ENCODE results near the gene LSM11. TPM values are rescaled to one million over a fixed set of nuclear protein-coding genes. Genes with fewer than 3 reads are reported as not detected.

The LSM11 gene
- polyA plus RNA-seq, 1 donor from 2014 or later: 30.6 TPM

GRCh38 chr5:157800137-157800536 lies 56.6 kb downstream of the LSM11 start:
- no peak overlapping the region for H3K27ac ChIP-seq (ENCODE audit: low read length)
- H3K9me3 ChIP-seq (ENCODE audit: low read length): no peaks in the 10 kb centered on the region
- no peak for TF ChIP-seq CTCF (IDR thresholded peaks at IDR 0.05; ENCODE audit: poor library complexity, severe bottlenecking)
- TF ChIP-seq REST (IDR thresholded peaks at IDR 0.05; ENCODE audit: borderline replicate concordance): no peak
- TF ChIP-seq EP300 (conservative IDR thresholded peaks at IDR 0.05; ENCODE audit: poor library complexity, severe bottlenecking): no peak
- TF ChIP-seq MXI1 (conservative IDR thresholded peaks at IDR 0.05; ENCODE audit: poor library complexity, severe bottlenecking): no peak
- TF ChIP-seq SMC3 (conservative IDR thresholded peaks at IDR 0.05; ENCODE audit: poor library complexity): no peak
- no peak for TF ChIP-seq EZH2 (IDR thresholded peaks at IDR 0.05; ENCODE audit: borderline replicate concordance, insufficient read depth, low read length, poor library complexity, severe bottlenecking)
- H3K9me2 ChIP-seq (ENCODE audit: insufficient read depth, low read length): no peaks in the 10 kb centered on the region
- no peak overlapping the region for H3K4me2 ChIP-seq (ENCODE audit: low read length)
- no peak overlapping the region for H2AFZ ChIP-seq (ENCODE audit: low read depth, low read length)
- no peak overlapping the region for H3K4me3 ChIP-seq (ENCODE audit: low read length)
- H3F3A ChIP-seq (ENCODE audit: insufficient read depth, low read length, poor library complexity, severe bottlenecking): no peaks in the 10 kb centered on the region
- H3K36me3 ChIP-seq (ENCODE audit: insufficient read depth, low read length): no peaks in the 10 kb centered on the region
- no peaks in the 10 kb centered on the region for H4K20me1 ChIP-seq (ENCODE audit: insufficient read depth)
- H3K79me2 ChIP-seq (replicated peaks; ENCODE audit: insufficient read depth, low read length): no peaks in the 10 kb centered on the region
- no peak overlapping the region for H3K9ac ChIP-seq (ENCODE audit: low read length)
- H3K27me3 ChIP-seq (ENCODE audit: insufficient read depth, low read depth, low read length): no peaks in the 10 kb centered on the region

GRCh38 chr5:157802736-157803135 lies 59.2 kb downstream of the LSM11 start:
- no peak for TF ChIP-seq POLR2AphosphoS5 (IDR thresholded peaks at IDR 0.05)

GRCh38 chr5:157808043-157808442 lies 64.5 kb downstream of the LSM11 start:
- H3K27ac ChIP-seq (ENCODE audit: low read length): no peak overlapping the region
- H3K9me2 ChIP-seq (ENCODE audit: insufficient read depth, low read length): no peaks in the 10 kb centered on the region
- H3K4me2 ChIP-seq (ENCODE audit: low read length): no peak overlapping the region
- no peaks in the 10 kb centered on the region for H3K36me3 ChIP-seq (ENCODE audit: insufficient read depth, low read length)
- no peak overlapping the region for H2AFZ ChIP-seq (ENCODE audit: low read depth, low read length)
- TF ChIP-seq TAF1 (IDR thresholded peaks at IDR 0.05; ENCODE audit: low read depth) (no peak), POLR2AphosphoS5 (IDR thresholded peaks at IDR 0.05) (no peak), SMC3 (conservative IDR thresholded peaks at IDR 0.05; ENCODE audit: poor library complexity) (no peak), EP300 (conservative IDR thresholded peaks at IDR 0.05; ENCODE audit: poor library complexity, severe bottlenecking) (no peak), REST (IDR thresholded peaks at IDR 0.05; ENCODE audit: borderline replicate concordance) (no peak), MXI1 (conservative IDR thresholded peaks at IDR 0.05; ENCODE audit: poor library complexity, severe bottlenecking) (no peak), RAD21 (conservative IDR thresholded peaks at IDR 0.05) (no peak), EZH2 (IDR thresholded peaks at IDR 0.05; ENCODE audit: borderline replicate concordance, insufficient read depth, low read length, poor library complexity, severe bottlenecking) (no peak), CTCF (IDR thresholded peaks at IDR 0.05; ENCODE audit: poor library complexity, severe bottlenecking) (no peak)
- no peaks in the 10 kb centered on the region for H3K9me3 ChIP-seq (ENCODE audit: low read length)
- no peaks in the 10 kb centered on the region for H4K20me1 ChIP-seq (ENCODE audit: insufficient read depth)
- no peak overlapping the region for H3K9ac ChIP-seq (ENCODE audit: low read length)
- H3K79me2 ChIP-seq (replicated peaks; ENCODE audit: insufficient read depth, low read length): no peaks in the 10 kb centered on the region
- no peak overlapping the region for H3K4me3 ChIP-seq (ENCODE audit: low read length)
- no peaks in the 10 kb centered on the region for H3K27me3 ChIP-seq (ENCODE audit: insufficient read depth, low read depth, low read length)
- no peaks in the 10 kb centered on the region for H3F3A ChIP-seq (ENCODE audit: insufficient read depth, low read length, poor library complexity, severe bottlenecking)

More at GRCh38 chr5:157802736-157803135, 59.2 kb downstream of the LSM11 start:
- Histone ChIP-seq H3K36me3 (ENCODE audit: insufficient read depth, low read length) (no peaks in the 10 kb centered on the region), H2AFZ (ENCODE audit: low read depth, low read length) (no peak overlapping the region), H3K9me2 (ENCODE audit: insufficient read depth, low read length) (no peaks in the 10 kb centered on the region), H3K9ac (ENCODE audit: low read length) (no peak overlapping the region), H3K4me2 (ENCODE audit: low read length) (no peak overlapping the region), H3K27ac (ENCODE audit: low read length) (no peak overlapping the region), H3K79me2 (replicated peaks; ENCODE audit: insufficient read depth, low read length) (no peaks in the 10 kb centered on the region), H3F3A (ENCODE audit: insufficient read depth, low read length, poor library complexity, severe bottlenecking) (no peaks in the 10 kb centered on the region), H3K9me3 (ENCODE audit: low read length) (no peaks in the 10 kb centered on the region), H3K4me3 (ENCODE audit: low read length) (no peak overlapping the region), H3K27me3 (ENCODE audit: insufficient read depth, low read depth, low read length) (no peaks in the 10 kb centered on the region), H4K20me1 (ENCODE audit: insufficient read depth) (no peaks in the 10 kb centered on the region)
